NCI-H345 treated with DMSO at 0.1 percent for 48 hours (cell line): ENCODE measurements around the gene AFG1L.
"Not testable (repeated sequence)": the region's sequence is repeated elsewhere in the genome, so short reads cannot be mapped to it uniquely, and the experiment has no call there.

ENCODE experiments used
- DNase-seq: peaks from one replicate; lab custom pipeline; 2025; ENCODE audit not compliant: unreplicated experiment; lab: John Stamatoyannopoulos, UW

AFG1L gene

GRCh38 chr6:108287373-108287772 lies 7.5 kb upstream of the AFG1L start:
- DNase-seq = no peak

GRCh38 chr6:108288742-108289141 lies 6.1 kb upstream of the AFG1L start:
- DNase-seq = no peak

GRCh38 chr6:108291091-108291490 lies 3.8 kb upstream of the AFG1L start:
- no peak for DNase-seq

DNA sequence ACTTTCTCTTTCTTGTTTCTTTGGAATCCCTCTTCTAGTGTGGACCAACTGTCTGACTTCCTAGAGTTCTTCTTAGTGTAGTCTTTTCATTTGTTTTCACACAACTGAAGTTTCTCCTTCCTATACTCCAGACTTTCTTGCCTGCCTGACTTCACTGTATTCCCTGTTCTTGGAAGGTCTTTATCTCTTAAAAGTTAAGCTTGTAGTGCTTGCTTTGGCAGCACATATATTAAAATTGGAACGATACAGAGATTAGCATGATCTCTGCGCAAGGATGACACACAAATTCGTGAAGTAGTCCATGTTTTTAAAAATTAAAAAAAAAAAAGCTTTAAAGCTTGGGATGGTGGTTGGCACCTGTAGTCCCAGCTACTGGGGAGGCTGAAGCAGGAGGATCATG lies 2.3 kb upstream of the AFG1L start:
- not testable (repeated sequence) for DNase-seq

DNA sequence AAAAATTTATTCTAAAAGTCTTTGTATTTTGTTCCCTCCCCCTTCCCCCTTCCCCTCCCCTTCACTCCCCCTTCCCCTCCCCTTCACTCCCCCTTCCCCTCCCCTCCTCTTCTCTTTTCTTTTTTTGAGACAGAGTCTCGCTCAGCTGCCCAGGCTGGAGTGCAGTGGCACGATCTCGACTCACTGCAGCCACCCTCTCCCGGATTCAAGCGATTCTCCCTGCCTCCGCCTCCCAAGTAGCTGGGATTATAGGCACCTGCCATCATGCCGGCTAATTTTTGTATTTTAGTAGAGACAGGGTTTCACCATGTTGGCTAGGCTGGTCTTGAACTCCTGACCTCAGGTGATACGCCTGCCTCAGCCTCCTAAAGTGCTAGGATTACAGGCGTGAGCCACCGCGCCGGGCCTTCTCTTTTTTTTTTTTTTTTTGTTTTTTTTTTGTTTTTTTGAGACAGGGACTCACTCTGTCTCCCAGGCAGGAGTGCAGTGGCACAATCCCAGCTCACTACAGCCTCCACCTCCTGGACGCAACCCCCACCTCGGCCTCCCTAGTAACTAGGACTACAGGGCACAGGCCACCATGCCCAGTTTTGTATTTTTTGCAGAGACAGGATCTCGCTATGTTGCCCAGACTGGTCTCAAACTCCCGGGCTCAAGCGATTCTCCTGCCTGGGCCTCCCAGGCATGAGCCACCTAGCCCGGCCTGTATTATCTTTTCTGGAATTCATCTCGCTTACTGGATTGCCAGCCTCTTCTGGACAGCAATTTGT lies 1.1 kb upstream of the AFG1L start:
- DNase-seq = no peak

- DNase-seq = no peak
Observed at GRCh38 chr6:108294297-108294726, 542 bp upstream of the AFG1L start.

DNA sequence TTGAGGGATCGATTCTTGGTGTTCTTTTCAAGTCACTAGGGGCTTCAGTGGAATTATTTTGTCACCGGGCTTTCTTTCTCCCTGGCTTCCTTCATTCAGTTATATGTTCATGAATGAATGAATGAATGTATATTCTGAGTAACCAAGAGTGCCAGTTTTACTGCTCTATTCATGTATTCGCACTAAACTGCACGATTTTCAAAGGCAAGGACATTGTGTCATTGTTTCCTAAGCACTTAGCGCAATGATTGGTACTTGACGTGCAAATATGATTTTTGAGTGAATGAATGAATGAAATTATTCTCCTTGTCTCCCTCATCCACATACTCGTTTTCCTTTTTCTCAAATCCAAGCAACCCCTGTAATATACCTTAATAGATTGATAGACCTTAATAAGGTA lies 822 bp downstream of the AFG1L start:
- no peak for DNase-seq

- no peak for DNase-seq
Observed at GRCh38 chr6:108302386-108302785, 7.5 kb downstream of the AFG1L start.

GRCh38 chr6:108304646-108305045 lies 9.8 kb downstream of the AFG1L start:
- DNase-seq = no peak

- not testable (repeated sequence) for DNase-seq
Observed at GRCh38 chr6:108308641-108309040, 13.8 kb downstream of the AFG1L start.

- DNase-seq = no peak
Observed at GRCh38 chr6:108309844-108310243, 15.0 kb downstream of the AFG1L start.

DNA sequence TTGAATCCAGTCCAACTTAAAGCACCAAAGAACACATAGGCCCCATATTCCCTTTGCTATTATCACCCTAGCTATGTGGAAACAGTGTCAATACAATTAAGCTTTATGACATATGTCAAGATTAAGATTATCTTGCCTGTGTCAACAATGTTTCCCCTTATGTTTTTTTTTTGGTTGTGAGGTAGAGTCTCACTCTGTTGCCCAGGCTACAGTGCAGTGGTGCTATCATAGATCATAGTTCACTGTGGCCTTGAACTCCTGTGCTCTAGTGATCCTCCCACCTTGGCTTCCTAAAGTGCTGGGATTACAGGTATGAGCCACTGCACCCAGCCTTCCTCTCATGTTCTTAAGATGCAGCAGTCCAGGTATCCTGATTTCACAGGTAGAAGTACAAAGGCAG lies 17.8 kb downstream of the AFG1L start:
- DNase-seq = no peak

DNA sequence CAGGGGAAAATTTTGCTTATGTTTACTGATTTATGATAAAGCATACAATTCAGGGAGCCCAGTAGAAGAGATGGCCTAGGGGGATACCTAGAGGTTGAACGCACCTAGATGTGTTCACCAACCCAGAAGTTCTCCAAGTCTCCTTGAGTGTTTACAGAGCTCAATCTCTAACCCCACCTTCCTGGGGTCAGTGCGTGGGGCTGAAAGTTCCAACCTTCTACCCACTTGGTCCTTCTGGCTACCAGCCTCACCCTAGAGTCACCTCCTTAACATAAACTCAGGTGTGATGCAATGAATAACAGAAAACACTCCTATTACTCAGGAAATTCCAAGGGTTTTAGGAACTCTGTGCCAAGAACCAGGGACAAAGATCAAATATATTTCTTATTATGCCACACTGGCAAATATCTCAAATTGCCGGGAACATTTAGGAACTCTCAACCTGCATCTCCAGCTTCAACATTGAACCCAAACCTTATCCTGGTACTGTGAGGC lies 26.4 kb downstream of the AFG1L start:
- no peak for DNase-seq

DNA sequence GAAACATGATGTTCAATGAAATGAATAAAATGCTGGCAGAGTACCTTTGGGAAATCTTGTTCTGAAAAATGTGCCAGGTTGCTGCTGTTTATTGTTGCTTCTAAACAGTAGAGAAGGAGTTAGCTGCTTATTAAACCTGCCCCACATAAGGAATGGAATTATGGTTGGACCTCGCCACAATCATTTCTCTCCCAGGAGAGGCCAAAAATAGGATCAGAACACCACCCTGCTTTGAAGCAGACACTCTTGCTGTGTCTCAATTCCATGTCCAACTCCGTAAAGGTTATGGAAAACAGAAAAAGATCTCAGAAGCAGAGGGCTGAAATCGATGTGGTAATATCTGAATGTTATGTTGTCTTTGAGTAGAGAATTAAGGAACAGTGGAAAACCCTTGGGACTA lies 27.9 kb downstream of the AFG1L start:
- DNase-seq = no peak

DNA sequence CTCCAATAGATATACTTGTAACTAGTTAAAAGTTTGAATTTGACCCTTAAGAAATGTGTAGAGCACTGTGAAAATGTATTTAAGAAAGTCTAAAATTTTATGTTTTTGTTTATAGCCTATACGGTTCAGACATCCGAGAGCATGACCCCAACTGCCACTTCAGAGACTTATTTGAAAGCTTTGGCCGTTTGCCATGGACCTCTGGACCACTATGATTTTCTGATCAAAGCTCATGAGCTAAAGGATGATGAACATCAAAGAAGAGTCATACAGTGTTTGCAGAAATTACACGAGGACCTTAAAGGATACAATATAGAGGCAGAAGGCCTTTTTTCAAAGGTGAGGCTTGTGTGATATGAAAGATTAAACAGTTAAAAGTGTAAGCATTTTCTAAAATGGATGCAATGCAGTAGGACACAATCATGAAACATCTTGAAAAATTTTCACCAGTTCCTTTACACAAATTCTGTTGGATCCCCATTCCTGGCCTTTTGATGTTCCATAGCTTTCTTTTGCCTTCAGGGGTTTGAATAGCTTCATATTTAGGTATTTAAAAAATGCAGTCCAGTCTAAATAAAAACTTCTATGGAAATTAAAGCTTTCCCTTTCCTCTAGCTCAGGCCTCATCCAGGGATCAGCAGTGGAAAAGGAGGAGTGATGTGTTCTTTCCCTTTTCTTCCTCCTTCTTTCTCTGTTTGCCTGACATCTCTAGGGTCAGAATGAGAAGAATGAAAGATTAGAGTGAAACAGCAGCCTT lies 29.0 kb downstream of the AFG1L start:
- no peak for DNase-seq

DNA sequence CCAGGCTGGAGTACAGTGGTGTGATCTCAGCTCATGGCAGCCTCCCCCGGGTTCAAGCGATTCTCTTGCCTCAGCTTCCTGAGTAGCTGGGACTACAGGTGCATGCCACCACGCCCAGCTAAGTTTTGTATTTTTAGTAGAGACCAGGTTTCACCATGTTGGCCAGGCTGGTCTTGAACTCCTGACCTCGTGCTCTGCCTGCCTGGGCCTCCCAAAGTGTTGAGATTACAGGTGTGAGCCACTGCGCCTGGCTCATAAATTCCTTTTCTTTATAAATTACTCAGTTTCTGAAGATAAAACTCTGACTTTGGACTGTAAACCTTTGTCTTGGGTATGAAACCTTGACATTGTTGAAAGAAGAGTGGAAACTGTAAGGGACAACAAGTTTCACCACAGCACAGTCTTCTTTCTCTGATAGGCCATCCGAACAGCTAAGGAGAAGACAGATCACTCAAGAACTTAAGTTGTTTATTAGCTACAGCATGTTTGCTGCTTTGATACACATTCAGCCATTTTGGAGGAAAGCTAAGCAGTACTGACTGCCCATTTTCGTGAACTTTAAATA lies 35.4 kb downstream of the AFG1L start:
- DNase-seq = not testable (repeated sequence)

DNA sequence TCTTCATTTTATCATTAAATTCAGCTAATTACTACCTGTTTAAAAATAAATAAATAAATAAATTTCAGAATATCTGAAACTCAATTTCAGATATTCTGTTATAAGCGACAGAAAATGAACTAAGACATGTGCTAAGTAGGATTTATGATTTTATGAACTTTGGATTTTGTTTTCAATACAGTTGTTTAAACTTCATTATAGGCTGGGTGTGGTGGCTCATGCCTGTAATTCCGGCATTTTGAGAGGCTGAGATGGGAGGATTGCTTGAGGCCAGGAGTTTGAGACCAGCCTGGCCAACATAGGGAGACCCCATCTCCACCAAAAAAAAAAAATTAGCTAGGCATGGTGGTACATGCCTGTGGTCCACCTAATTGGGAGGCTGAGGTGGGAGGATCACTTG lies 36.0 kb downstream of the AFG1L start:
- no peak for DNase-seq

DNA sequence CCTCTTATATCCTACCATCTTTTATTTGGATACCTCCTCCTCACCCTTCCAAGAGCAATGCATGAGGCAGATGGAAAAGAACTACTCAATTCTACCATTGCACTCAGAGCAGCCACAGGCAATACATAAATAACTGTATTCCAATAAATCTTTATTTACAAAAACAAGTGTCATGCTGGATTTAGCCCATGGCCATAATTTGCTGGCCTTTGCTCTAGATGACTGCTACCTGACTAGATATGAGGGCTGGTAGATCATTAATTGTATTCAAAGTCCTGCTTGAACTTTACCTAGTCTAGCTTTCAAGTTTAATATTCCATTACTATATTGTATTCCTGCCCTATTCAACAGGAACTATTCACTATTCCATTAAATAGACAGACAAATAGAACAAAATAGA lies 37.1 kb downstream of the AFG1L start:
- no peak for DNase-seq

GRCh38 chr6:108336971-108337370 lies 42.1 kb downstream of the AFG1L start:
- no peak for DNase-seq

- DNase-seq = no peak
Observed at GRCh38 chr6:108337721-108338120, 42.9 kb downstream of the AFG1L start.

DNA sequence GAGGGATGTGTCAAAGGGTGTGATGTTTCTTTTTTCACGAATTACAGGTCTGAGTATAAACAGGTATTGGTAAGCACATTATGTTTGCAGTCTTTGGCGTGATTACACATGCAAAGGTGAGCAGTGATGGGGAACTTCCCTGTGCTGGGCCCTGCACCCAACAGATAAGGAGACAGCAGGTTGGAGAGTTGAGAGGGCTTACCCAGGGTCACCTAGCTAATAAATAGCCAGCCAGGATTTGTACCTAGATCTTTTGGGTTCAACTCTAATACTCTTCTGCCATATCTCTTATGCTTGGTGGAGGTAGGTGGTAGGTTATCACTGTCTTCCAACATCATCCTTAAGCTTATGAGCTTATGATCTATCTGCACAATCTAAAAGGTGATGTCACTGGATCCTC lies 46.5 kb downstream of the AFG1L start:
- no peak for DNase-seq

DNA sequence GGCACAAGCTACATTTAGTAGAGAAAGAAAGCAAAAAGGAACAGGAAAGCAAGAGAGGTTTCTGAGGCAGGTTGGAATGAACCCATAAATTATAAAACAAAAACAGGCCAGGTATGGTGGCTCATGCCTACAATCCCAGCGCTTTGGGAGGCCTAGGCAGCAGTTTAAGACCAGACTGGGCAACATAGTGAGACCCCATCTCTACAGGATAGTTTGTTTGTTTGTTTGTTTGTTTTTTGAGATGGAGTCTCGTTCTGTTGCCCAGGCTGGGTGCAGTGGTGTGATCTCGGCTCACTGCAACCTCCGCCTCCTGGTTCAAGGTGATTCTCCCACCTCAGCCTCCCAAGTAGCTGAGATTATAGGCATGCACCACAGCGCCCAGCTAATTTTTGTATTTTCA lies 49.0 kb downstream of the AFG1L start:
- DNase-seq = no peak
